Activated CD4-positive, alpha-beta T cell treated with anti-CD3 and anti-CD28 coated beads for 4 hours (primary cell): Measurements from ENCODE around the gene CRACR2B.

ENCODE experiments used
- DNase-seq, 2 donors: peaks; one replicate each; pipeline ENCODE4 v3.0.0-alpha.2; 2020

Gene CRACR2B

DNA sequence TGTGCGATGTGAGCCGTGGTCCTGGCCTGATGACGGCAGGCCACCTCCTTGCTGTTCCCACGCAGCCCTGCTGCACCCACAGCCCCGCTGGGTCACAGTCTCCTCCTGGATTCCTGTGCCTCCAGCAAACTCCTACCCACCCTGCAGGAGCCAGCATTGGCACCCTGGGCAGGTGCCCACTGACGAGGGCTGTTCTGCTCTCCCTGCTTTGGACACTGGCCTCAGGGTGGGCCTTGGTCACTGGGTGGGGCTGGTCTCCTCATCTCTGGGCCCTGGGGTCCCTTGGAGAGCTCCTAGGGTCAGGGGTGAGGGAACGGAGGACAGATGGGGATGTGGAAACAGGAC, 27.6 kb downstream of the CRACR2B start:
- no peak for DNase-seq

DNA sequence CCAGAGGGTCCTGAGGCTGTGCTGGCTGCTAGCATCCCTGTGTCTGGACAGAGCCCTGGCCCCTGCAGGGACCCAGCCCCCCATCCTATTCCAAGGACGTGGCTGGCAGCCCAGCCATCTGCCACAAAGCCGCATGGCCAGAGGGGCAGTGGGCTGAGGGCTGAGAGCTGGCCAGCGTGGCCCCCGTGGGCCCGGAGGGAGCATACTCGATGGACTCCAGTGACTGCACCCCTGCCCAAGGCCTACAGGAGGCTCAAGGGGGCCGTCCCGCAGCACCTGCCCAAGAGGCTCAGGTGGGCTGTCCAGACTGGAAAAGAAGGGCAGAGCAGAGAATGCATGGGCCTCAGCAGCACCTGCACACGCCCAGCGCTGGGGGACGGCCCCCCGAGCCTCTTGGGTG, 28.1 kb downstream of the CRACR2B start:
- DNase-seq = no peak

DNA sequence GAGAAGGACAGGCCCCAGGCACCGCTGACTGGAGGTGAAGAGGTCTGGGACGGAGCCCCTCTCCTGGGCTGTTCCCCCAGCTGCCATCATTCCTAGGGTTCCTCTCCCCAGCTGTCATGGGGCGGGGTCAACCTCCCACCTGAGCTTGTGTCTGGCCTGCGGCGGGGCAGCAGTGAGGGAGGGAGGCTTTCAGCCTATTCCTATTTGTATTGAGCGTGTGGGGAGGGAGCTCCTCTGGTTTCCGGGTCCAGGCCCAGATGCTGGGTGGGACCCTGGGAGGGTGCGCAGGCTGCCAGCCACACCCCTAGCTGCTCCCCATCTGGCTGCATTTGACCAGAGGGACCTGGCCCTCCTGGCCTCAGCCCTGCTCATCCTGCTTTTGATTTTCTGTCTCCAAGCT, 28.7 kb downstream of the CRACR2B start:
- DNase-seq = no peak

DNA sequence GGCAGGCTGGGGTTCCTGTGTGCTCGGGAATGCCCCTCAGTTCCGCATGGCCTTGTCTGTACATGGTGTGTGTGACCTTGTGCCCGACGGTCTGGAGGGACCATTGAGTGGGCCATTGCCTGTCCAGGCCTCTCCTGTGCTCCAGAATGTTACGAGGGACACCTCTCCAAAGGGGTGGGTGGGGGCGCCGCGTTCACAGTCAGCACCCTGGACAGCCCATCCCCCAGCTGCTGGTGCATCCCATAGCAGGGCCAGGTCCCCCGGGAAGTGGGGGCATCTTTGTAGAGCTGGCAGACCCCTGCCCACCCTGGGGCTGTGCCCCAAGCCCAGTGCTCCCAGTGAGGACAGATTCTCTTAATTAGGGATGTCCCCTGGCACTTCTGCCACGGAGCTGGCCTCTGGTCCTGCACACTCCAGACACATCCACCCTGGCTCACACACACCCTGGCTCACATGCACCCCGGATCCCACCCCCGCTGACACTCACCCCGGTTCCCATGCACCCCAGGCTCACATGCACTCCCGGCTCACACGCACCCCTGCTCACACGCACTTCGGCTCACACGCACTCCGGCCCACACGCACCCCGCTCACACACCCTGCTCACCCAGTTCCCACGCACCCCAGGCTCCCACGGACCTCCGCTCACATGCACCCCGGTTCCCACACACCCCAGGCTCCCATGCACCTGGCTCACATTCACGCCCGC, 30.5 kb downstream of the CRACR2B start:
- DNase-seq = no peak

DNA sequence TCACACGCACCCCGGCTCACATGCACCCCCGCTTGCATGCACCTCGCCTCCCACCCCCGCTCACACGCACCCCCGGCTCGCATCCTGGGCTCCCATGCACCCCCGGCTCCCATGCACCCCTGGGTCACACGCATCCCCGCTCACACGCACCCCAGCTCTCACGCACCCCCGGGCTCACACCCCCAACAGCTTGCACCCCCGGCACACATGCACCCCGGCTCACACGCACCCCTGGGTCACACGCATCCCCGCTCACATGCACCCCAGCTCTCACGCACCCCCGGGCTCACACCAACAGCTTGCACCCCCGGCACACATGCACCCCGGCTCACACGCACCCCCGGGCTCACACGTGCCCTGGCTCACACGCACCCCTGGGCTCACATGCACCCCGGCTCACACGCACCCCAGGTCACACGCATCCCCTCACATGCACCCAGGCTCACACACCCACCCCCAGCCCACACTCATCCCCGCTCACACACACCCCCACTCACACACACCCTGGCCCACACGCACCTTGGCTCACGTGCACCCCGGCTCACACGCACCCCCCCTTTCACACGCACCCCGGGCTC, 31.1 kb downstream of the CRACR2B start:
- DNase-seq = no peak

DNA sequence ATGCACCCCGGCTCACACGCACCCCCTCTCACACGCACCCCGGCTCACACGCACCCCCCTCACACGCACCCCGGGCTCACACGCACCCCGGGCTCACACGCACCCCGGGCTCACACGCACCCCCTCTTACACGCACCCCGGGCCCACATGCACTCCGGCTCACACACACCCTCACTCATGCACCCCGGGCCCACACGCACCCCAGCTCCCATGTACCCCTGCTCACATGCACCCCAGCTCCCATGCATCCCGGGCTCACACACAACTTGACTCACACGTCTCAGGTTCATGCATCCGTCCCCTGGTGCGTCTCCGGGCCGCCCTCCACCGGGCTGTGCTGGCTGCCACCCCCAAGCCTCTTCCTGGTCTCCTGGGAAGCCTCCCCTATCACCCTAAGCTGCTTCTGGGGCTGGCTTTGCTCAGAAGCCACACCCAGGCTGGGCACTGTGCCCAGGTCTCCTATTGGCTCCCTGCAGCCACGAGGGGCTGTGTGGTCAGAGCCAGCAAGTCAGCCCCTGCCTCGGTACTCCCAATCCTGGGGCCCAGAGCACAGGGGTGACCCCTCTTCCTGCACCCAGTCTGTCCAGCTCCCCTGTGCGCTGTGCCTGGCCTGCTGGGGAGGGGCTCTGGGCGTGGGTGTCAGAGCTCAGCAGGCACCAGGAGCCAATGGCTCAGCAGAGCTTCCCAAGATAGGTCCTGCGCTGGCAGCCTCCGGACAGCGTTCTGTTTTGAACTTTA, 31.8 kb downstream of the CRACR2B start:
- no peak for DNase-seq

DNA sequence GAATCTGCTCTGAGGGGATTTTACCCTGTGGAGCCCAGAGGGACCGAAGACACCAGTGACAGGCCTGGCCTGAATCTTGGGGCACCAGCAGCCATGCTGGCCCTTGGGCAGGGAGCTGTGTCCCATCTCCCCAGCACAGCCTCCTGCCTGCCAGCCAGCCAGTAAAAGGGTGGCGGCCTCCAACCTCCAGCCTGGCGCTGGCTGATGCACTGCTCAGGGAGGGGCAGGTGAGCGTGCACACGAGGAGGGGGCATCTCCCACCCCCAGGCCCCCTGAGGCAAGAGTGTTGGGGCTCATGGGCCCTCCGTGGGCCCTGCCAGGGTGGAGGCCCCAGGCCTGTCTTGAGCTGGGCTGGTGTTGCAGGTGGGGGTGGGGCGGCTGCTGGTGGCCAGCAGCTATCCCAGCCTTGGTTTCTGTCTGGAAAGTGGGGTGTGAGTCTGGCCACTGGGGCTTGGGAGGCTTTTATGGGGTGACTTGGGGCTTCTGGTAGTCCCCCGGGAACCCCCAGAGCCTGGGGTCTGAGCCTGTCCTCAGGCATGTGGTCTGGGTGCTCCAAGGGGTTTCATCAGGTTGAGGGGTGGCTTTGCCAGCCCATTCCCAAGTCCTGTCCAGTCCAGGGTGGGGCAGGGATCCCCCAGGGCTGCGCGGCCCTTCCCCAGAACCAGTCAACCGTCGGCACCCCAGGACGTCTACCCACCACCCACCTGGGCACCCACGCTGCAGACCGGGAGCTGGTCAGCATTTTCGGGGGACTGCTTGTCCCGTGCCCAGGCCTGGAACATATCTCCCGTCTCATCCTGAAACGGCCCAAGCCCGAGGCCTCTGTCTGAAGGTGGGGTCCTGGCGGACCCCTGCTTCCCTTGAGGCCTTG, 32.8 kb downstream of the CRACR2B start:
- DNase-seq = no peak

DNA sequence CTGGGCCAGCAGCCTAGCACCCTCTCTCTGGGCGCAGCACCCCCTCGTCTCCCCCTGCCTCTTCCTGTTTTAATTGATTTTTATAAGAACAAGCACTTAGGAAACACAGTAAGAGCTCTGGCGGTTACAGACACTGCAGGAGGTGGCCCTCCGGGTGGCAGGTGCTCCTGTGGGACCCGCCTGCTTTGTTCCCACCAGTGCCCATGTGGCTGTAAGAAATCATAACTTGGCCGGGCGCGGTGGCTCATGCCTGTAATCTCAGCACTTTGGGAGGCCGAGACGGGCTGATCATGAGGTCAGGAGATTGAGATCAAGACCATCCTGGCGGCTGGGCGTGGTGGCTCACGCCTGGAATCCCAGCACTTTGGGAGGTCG, 33.4 kb downstream of the CRACR2B start:
- no peak for DNase-seq

DNA sequence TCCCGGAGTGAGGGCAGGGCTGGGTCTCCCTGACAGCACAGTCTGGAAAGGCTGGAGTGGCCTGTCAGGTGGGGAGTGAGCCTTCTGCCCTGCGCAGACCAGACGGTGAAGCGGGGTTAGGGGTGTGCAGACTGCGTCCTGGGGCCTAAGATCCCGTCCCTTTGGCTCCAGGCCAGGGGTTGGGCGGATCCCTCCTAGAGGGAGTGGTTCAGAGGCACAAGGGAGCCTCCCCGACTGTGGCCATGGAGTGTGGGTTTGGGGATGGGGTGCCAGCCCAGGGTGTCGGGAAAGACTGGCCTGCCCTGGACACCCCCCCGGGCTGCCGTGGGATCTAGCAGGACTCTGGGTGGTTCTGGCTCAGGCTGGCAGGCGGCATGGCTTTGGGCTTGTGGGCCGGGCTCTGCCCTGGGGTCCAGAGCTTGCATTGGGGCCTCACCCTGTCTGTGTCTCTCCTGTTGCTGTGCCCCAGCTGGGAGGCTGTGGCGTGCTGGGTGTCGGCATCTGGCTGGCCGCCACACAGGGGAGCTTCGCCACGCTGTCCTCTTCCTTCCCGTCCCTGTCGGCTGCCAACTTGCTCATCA, 34.5 kb downstream of the CRACR2B start:
- no peak for DNase-seq

DNA sequence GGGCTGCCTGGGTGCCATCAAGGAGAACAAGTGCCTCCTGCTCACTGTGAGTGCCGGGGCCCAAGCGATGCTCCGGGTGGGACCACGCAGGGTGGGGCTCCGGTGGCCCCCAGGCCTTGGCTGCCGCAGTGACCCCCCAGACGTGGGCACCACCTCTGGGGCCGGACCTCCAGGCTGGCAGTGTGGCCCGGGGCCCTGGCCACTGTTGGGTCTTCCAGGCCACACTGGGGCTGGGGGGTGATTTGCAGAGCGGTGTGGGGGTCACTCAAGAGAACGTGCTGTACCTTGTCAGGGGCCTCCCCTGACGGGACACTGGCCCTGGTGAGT, 34.9 kb downstream of the CRACR2B start:
- no peak for DNase-seq

DNA sequence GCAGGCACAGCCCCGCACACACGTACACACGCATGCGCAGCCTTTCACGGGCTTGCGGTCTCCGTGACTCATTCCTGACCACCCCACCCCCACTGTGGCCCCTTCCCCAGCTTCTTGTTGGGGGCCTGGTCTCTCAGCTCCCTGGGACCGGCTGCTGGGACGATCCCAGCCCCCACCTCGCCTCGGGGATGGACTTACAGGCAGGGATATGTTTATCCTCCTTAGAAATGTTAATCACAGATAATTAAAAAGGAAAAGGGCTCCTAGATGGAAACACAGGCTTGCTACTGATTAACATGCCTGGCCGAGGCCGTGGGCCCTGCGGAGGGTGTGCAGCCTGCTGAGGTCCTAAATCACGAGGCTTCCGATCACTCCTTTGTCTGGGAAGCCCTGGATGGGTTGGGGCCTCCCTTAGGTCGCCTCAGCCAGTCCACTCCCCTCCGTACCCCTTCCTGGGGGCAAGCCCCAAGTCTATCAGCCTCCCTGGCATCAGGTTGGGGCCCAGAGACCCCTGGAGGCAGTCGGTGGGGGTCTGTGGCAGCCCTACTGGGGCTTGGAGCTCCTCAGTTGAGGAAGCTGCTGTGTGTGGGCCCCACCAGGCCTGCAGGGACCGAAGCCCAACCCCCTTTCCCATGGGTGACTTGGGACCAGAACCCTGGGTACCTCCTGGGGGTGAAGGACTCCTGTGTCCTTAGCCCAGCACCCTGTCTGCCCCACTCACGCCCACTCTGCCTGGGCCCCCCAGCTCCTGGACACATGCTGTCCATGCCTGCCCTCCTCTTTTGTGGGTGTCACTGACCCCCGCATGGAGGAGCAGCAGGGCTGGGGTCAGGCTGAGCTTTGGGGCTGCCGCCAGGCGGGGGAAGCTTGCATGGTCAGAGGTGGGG, 35.5 kb downstream of the CRACR2B start:
- DNase-seq = no peak

DNA sequence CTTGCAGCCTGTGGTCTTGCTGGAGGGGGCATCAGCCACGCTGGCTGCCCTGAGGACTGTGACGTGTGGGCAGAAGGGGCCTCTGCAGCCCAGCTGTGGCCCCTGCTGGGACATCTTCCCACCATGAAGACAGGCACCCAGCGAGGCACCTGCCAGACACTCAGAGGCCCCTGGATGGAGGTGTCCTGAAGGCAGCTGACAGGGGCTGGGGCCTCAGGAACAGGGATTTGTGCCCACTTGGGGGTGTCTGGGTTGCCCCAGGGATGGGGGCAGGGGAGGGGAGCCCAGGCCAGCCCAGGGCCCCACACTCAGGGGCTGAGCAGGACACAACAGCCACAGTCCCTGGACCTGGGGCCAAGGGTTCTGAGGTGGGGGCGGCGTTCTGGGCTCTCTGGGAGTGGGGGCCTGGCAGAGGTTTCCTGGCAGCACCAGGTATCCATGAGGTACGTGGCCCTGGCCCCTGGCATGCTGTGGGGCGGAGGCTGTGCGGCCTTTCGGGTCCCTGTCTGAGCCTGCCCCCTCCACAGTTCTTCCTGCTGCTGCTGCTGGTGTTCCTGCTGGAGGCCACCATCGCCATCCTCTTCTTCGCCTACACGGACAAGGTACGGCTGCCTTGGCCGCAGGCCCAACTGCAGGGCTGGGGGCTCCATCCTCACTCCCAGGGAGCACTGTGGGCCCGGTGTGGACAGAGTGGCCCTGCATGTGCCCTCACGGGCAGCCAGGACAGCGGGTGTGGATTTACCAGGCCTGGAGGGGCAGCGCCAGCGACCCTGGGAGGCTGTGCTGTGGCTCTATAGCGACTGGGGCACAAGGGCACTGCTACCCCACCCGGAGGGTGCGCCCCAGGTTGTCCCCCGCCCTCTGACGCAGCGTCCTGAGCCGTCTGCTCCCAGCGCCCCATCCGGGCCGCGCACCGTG, 36.5 kb downstream of the CRACR2B start:
- DNase-seq = no peak

DNA sequence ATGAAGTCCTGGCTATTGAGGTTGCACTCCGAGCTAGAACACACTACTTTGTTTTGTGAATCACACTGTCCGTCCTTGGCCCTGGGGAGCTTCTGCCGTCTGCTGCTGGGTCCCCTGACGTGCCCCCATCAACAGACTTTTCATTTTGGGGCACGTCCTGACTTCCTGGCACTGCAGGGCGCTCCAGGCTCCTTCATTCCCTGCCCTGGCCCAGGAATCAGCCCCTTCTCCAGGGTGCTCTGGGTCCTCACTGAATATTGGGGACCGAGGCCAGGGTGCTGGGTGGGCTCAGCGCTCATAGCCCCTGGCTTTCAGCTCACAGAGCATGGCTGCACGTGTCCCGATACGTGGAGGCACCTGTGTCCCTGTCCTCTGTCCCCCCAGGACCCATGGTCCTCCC, 37.2 kb downstream of the CRACR2B start:
- no peak for DNase-seq

DNA sequence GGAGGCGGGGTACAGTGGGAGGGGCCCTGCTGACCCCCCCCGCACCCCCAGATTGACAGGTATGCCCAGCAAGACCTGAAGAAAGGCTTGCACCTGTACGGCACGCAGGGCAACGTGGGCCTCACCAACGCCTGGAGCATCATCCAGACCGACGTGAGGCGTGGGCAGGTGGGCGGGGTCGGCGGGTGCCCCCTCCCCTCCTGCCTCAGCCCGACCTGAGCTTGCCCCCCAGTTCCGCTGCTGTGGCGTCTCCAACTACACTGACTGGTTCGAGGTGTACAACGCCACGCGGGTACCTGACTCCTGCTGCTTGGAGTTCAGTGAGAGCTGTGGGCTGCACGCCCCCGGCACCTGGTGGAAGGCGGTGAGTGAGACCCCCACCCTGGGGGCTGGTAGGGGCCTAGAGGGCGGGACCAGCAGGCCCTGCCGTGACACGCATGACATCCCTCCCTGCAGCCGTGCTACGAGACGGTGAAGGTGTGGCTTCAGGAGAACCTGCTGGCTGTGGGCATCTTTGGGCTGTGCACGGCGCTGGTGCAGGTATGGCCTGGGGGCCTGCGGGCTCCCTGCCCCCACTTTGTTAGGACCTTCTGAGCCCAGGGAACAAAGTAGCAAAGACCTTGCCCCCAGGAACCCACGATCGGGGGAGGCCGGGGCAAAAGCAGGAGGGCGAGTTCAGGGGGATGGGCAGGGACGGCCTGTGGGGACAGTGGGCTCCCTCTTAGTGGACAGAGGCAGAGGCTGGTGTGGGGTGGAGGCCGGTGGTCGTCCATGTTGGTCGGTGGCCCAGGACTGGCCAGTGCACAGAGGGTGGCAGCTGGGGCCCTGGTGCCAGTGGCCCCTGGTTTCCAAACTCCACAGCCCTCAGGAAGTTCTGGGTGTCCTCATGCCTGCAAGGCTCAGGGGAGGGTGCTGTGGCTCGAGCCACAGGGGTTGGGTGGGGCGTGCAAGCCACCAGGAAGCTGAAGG, 38.0 kb downstream of the CRACR2B start:
- DNase-seq = no peak

DNA sequence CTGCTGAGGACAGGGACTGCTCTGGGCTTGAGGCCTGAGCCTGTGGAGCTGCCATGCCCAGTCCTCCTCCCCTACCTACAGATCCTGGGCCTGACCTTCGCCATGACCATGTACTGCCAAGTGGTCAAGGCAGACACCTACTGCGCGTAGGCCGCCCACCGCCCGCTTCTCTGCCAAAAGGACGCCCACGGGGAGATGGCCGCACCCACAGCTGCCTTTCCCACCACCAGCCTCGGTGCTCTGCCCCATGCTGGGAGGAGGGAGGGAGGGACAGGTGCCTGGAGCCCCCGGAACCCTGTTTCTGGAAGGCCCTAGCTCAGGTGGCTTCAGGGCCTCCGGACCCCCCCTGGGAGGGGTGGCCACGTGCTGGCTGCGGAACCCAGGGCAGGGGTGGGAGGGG, 38.8 kb downstream of the CRACR2B start:
- no peak for DNase-seq

DNA sequence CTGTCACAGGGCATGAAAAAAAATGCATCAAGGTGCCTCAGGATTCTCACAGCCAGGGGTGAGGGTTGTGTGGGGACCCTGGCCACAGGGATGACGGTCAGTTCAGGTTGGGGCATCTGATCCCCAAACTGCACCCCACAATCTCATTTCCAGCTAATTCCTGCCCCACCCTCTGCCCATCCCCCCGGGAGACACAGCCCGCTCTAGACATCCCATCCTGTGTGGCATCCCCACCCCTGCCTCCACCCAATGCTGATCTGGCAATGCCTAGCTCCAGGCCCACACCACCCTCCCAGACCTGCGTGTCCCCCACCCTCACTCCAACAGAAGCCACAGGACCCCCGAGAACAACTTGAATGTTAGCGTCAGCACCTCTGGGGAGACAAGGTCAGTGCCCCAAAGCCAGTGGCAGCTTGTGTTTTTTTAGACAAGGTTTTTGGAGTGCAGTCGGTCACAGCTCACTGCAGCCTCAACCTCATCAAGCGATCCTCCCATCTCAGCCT, 40.2 kb downstream of the CRACR2B start:
- DNase-seq = no peak

DNA sequence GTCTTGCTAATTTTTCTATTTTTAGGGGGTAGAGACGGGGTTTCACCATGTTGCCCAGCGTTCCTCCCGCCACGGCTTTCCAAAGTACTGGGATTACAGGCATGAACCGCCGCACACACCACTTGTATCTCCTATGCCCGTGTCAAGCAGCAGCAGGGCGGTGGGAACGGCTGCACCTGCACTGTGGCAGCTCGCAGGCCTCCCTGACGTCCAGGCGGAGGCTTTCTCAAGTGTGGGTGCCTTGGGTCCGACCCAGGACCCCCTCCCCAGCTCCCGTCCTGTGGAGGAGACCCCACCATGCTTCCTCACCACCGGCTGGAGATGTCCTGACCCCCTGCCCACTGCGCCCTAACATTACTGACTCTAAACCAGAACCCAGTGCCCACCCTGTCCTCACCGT, 40.7 kb downstream of the CRACR2B start:
- no peak for DNase-seq

DNA sequence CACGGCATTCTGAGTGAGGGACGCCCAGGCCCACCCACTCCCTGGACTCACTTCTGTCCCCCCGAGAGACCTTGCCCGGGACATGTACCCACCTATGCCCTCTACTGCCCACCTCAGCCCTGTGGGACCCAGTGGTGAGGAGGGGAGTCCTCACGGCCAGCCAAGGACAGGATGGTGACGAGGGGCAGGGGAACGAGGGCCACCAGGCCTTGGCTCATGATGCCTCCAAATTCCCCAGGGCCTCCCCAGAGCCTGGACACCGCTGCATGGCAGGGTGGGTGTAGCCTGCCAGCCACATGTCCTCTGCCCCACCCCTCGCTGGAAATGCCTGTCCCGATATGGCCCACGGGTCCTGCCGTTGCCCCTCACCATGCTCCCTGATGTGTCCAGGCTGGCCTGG, 41.1 kb downstream of the CRACR2B start:
- DNase-seq = no peak

DNA sequence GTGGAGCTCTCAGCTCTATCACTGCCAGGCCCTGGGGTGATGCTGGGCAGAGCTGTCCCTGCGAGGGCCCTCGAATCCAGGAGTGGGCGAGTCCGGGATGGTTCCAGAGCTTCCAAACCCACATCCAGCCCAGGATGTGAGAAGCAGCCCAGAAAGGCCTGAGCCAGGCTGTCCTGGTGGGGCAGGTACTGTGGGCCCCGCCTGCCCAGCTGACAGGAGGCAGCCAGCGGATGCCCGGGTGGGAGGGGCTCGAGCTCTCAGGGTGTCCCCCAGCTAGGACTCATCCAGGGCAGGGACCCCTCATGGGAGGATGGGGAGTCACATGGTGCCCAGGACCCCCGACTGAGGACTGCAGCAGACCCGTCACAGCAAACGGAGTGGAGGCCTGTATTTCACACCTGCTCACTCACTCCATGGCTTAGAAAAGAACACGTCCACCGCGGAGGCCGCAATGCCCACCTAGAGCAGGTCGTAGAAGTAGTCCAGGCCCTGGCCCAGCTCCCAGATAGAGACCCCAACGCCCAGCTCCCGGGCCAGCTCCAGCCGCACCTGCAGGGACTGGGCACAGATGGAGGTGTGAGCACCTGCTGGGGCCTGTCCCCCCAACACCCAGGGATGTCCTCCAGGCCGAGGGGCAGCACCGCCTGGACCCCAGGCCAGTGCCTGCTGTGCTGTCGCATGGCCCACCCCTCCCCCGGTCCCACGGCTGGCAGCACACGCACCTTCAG, 41.8 kb downstream of the CRACR2B start:
- no peak for DNase-seq
